ENCODE data around the gene RPAP3.

DNA sequence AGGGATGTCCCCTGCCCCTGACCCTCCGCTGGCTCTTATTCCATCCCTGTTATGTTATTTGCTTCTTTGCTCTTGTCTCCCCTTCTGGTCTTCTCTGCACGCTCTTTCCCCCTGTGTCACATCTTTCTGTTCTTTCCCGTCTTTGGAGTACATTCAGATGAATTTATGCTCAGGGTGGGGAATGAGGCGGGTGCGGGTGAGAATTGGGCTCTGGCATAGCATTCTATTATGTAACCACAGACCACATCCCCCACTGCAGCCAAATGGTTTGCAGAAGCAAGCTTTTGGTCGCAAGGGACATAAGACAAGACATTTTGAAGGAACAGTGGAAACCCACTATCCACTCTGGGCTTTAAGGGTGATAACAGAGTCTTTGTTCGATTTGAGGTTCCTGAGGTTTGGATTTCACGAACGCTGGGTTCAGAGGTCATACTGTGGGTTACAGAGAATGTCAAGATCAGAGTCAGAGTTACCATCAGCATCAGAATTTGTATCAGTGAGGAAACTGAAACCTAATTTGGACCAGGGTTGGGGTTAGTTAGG is 15.7 kb upstream of the RPAP3 start:
- TF ChIP-seq CREB1 (CRISPR knock-in tag; IDR thresholded peaks at IDR 0.05; ENCODE audit: low read depth) (no peak), REST (IDR thresholded peaks at IDR 0.05; ENCODE audit: unreplicated experiment) (no peak), EZH2 (IDR thresholded peaks at IDR 0.05; ENCODE audit: low read depth, unreplicated experiment) (no peak), CTCF (conservative IDR thresholded peaks at IDR 0.05; ENCODE audit: low read depth in 2 of 2) (no peak), JUNB (IDR thresholded peaks at IDR 0.05; ENCODE audit: unreplicated experiment) (no peak), ZNF331 (CRISPR knock-in tag; IDR thresholded peaks at IDR 0.05; ENCODE audit: low read depth) (no peak)

Measured in GM23338 (cell line).